SK-N-SH (cell line): ENCODE results near the gene HIBADH.

Experiments used
- CHD2 ChIP-seq: fragments of 150-350 bp; IDR thresholded peaks from 2 replicates; pipeline ENCODE4 v1.6.1; 2018; ENCODE audit warnings: low read length; ENCODE audit not compliant: partially characterized antibody
- CTCF ChIP-seq: fragments of 200-600 bp; sonication (generic); IDR thresholded peaks from 2 replicates; pipeline ENCODE4 v1.6.1; 2017; ENCODE audit warnings: antibody characterized with exemption, mild to moderate bottlenecking, moderate library complexity
- EP300 ChIP-seq, 2 experiments: IDR thresholded peaks; 2 replicates each; pipeline versions ENCODE4 v1.4.0 to v1.6.1; 2012; ENCODE audit warnings: borderline replicate concordance in 1 of 2, low read depth in 1 of 2, low read length in 1 of 2
- POLR2AphosphoS5 ChIP-seq: IDR thresholded peaks from 2 replicates; pipeline ENCODE4 v1.6.1; 2012; ENCODE audit warnings: low read depth, low read length

GRCh38 chr7:27522566-27522965 is 140.1 kb downstream of the HIBADH start:
- TF ChIP-seq CTCF (no peak), EP300 (IDR thresholded peaks at IDR 0.05; ENCODE audit: borderline replicate concordance in 1 of 2, low read depth in 1 of 2, low read length in 1 of 2) (no peak), POLR2AphosphoS5 (no peak), CHD2 (no peak)
